ENCODE measurements around the gene ACE. TPM values are rescaled to one million over a fixed set of nuclear protein-coding genes. Genes with fewer than 3 reads are reported as not detected.

The ACE gene
- total and polyA plus RNA-seq, 4 donors, result 5.5 to 87.3 (median 35.3) TPM

GRCh38 chr17:63450551-63450950 is 26.3 kb upstream of the ACE start:
- TF ChIP-seq, protein P1, sequence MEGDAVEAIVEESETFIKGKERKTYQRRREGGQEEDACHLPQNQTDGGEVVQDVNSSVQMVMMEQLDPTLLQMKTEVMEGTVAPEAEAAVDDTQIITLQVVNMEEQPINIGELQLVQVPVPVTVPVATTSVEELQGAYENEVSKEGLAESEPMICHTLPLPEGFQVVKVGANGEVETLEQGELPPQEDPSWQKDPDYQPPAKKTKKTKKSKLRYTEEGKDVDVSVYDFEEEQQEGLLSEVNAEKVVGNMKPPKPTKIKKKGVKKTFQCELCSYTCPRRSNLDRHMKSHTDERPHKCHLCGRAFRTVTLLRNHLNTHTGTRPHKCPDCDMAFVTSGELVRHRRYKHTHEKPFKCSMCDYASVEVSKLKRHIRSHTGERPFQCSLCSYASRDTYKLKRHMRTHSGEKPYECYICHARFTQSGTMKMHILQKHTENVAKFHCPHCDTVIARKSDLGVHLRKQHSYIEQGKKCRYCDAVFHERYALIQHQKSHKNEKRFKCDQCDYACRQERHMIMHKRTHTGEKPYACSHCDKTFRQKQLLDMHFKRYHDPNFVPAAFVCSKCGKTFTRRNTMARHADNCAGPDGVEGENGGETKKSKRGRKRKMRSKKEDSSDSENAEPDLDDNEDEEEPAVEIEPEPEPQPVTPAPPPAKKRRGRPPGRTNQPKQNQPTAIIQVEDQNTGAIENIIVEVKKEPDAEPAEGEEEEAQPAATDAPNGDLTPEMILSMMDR (IDR thresholded peaks at IDR 0.05; ENCODE audit: control extremely low read depth, extremely low read depth), result no peak
- Histone ChIP-seq H3K9me3 (ENCODE audit: control insufficient read depth in 4 of 4, insufficient read depth in 3 of 4, low read length in 3 of 4) (no peaks in the 10 kb centered on the region), H3K4me1 (ENCODE audit: control insufficient read depth in 5 of 5, insufficient read depth in 5 of 5, low read length in 5 of 5) (peaks cover 0 to 24% (median 7%) of the 10 kb centered on the region in 5 donors), H3K9ac (ENCODE audit: insufficient read depth in 1 of 2, low read length in 2 of 2) (no peak overlapping the region), H3K27me3 (ENCODE audit: control insufficient read depth in 3 of 3, insufficient read depth in 3 of 3, low read length in 2 of 3) (no peaks in the 10 kb centered on the region), H3K27ac (ENCODE audit: low read depth in 1 of 2, low read length in 1 of 2) (peak overlapping the region in 1 of 2 donors; percentile 15), H3K4me3 (no peak overlapping the region), H3K36me3 (ENCODE audit: control insufficient read depth in 4 of 4, insufficient read depth in 4 of 4, low read length in 4 of 4) (no peaks in the 10 kb centered on the region)
- DNase-seq (no peak), ATAC-seq (ENCODE audit: insufficient read depth, low FRiP score) (no peak)
- 13 to 31% methylated on average over 11 of the region's 11 CpGs for WGBS, 2 donors

DNA sequence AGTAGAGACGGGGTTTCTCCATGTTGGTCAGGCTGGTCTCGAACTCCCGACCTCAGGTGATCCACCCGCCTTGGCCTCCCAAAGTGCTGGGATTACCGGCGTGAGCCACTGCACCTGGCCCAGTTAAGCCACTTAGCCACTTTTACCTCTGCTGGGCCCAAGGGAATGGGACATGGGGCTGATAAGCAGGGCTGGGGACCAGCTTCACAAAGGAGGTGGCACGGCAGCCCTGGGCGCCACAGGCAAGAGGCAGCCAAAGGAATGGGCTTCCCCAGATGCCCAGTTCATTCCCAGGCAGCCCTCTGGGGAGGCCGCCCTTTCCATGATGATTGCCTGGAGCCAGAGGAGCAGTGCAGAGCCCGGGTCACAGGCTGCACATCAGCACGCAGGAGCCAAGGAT is 25.7 kb upstream of the ACE start:
- H3K9me3 ChIP-seq (ENCODE audit: control insufficient read depth in 4 of 4, insufficient read depth in 3 of 4, low read length in 3 of 4), result no peaks in the 10 kb centered on the region
- H3K9ac ChIP-seq (ENCODE audit: insufficient read depth in 1 of 2, low read length in 2 of 2), result no peak overlapping the region
- TF ChIP-seq, protein P1 (IDR thresholded peaks at IDR 0.05; ENCODE audit: control extremely low read depth, extremely low read depth), result no peak
- DNase-seq (no peak), ATAC-seq (ENCODE audit: insufficient read depth, low FRiP score) (no peak)
- H3K27ac ChIP-seq (ENCODE audit: low read depth in 1 of 2, low read length in 1 of 2), result no peak overlapping the region
- no peaks in the 10 kb centered on the region for H3K27me3 ChIP-seq (ENCODE audit: control insufficient read depth in 3 of 3, insufficient read depth in 3 of 3, low read length in 2 of 3)
- H3K36me3 ChIP-seq (ENCODE audit: control insufficient read depth in 4 of 4, insufficient read depth in 4 of 4, low read length in 4 of 4), result no peaks in the 10 kb centered on the region
- peaks cover 0 to 23% (median 7%) of the 10 kb centered on the region in 5 donors for H3K4me1 ChIP-seq (ENCODE audit: control insufficient read depth in 5 of 5, insufficient read depth in 5 of 5, low read length in 5 of 5)
- 95% methylated on average over 10 to 11 of the region's 11 CpGs for WGBS, 2 donors
- H3K4me3 ChIP-seq, result no peak overlapping the region

DNA sequence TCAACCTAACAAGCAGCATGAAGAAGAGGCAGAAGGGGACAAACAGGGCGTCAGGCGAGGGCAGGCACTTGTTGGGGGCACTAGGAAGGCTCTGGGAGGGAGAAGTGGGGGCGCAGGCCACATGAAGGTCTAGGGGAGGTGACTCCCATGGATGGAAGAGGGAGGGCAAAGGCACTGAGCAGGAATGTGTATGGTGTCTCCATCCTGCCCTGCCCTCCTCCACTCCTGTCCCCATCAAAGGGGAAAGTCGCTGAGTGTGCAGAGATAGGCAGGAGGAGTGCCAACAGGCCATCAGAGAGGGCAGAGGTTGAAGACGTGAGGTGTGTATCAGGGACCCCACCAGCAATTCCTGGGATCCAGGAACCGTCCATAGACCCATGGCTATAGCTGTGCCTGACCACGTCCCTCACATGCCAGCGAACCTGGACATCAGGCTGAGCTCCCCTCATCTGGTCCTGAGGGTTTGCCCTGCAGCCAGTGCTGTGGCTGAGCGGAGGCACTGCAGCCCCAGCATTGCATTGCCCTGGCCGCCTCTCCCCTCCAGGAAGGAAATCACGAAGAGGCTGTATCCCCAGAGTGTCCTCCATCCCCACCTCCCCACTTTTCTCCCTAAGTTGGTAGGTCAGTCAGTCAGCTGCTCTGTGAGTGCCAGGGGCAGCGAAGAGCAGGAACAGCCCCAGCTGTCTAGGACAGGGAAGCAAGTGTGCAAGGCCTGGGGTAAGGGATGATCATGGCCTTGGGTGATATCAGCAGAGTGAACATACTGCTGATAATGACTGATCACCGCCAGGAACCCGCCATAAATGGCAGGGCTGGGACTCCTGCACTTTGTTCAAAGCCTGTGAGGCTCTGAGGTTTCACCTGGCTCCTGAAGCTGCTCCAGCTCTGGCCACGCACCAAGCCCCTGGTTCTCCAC is 24.6 kb upstream of the ACE start:
- no peak overlapping the region for H3K4me3 ChIP-seq
- H3K9me3 ChIP-seq (ENCODE audit: control insufficient read depth in 4 of 4, insufficient read depth in 3 of 4, low read length in 3 of 4), result no peaks in the 10 kb centered on the region
- no peak overlapping the region for H3K9ac ChIP-seq (ENCODE audit: insufficient read depth in 1 of 2, low read length in 2 of 2)
- H3K27me3 ChIP-seq (ENCODE audit: control insufficient read depth in 3 of 3, insufficient read depth in 3 of 3, low read length in 2 of 3), result no peaks in the 10 kb centered on the region
- 90 to 92% methylated on average over 15 of the region's 15 CpGs for WGBS, 2 donors
- peaks cover 0 to 15% (median 0%) of the 10 kb centered on the region in 5 donors for H3K4me1 ChIP-seq (ENCODE audit: control insufficient read depth in 5 of 5, insufficient read depth in 5 of 5, low read length in 5 of 5)
- DNase-seq (no peak), ATAC-seq (ENCODE audit: insufficient read depth, low FRiP score) (no peak)
- no peak overlapping the region for H3K27ac ChIP-seq (ENCODE audit: low read depth in 1 of 2, low read length in 1 of 2)
- H3K36me3 ChIP-seq (ENCODE audit: control insufficient read depth in 4 of 4, insufficient read depth in 4 of 4, low read length in 4 of 4), result no peaks in the 10 kb centered on the region
- TF ChIP-seq, protein P1 (IDR thresholded peaks at IDR 0.05; ENCODE audit: control extremely low read depth, extremely low read depth), result no peak
